GM18868 (cell line): ENCODE results near the gene MYLK2.
"Not testable (repeated sequence)": the region's sequence is repeated elsewhere in the genome, so short reads cannot be mapped to it uniquely, and the experiment has no call there.

Experiments used
- ATAC-seq: cut with Tn5 transposase; IDR thresholded peaks from one replicate; pipeline ENCODE4 v1.9.1; 2021; ENCODE audit warnings: mild to moderate bottlenecking, moderate library complexity; ENCODE audit not compliant: unreplicated experiment

MYLK2 gene

GRCh38 chr20:31819083-31819784, at the start of gene MYLK2:
TSS of gene MYLK2 (plus strand) at chr20:31819356. CDS start at chr20:31819581, 225 bp downstream.
- ATAC-seq = no peak

- ATAC-seq = no peak
These were observed 49.5 kb upstream of the MYLK2 start for GRCh38 chr20:31769681-31770080.

- no peak for ATAC-seq
These were observed 48.9 kb upstream of the MYLK2 start for GRCh38 chr20:31770243-31770642.

- ATAC-seq = no peak
These were observed 44.7 kb upstream of the MYLK2 start for GRCh38 chr20:31774408-31774807.

GRCh38 chr20:31780839-31781238, 38.3 kb upstream of the MYLK2 start:
- no peak for ATAC-seq

- ATAC-seq = no peak
These were observed 37.2 kb upstream of the MYLK2 start for GRCh38 chr20:31781945-31782344.

- ATAC-seq = no peak
These were observed 34.7 kb upstream of the MYLK2 start for GRCh38 chr20:31784354-31785044.

- no peak for ATAC-seq
These were observed 34.1 kb upstream of the MYLK2 start for GRCh38 chr20:31785089-31785488.

- ATAC-seq = no peak
These were observed 30.6 kb upstream of the MYLK2 start for GRCh38 chr20:31788578-31788977.

- ATAC-seq = no peak
These were observed 28.8 kb upstream of the MYLK2 start for GRCh38 chr20:31790401-31790800.

GRCh38 chr20:31797364-31797763, 21.8 kb upstream of the MYLK2 start:
- no peak for ATAC-seq

- ATAC-seq = no peak
These were observed 17.6 kb upstream of the MYLK2 start for GRCh38 chr20:31801508-31801907.

- no peak for ATAC-seq
These were observed 15.4 kb upstream of the MYLK2 start for GRCh38 chr20:31803552-31804291.

GRCh38 chr20:31806564-31807355, 12.4 kb upstream of the MYLK2 start:
- ATAC-seq = no peak

GRCh38 chr20:31808481-31808880, 10.7 kb upstream of the MYLK2 start:
- no peak for ATAC-seq

- no peak for ATAC-seq
These were observed 9.5 kb upstream of the MYLK2 start for GRCh38 chr20:31809661-31810060.

GRCh38 chr20:31811198-31811597, 8.0 kb upstream of the MYLK2 start:
- no peak for ATAC-seq

- ATAC-seq = no peak
These were observed 7.1 kb upstream of the MYLK2 start for GRCh38 chr20:31811796-31812728.

- no peak for ATAC-seq
These were observed 5.5 kb upstream of the MYLK2 start for GRCh38 chr20:31813611-31814010.

- not testable (repeated sequence) for ATAC-seq
These were observed 5.0 kb upstream of the MYLK2 start for GRCh38 chr20:31814142-31814541.
